ENCODE measurements around the gene CEACAM19.

GRCh38 chr19:44714597-44715169 is 43.4 kb downstream of the CEACAM19 start:
- TF ChIP-seq CTCF (IDR thresholded peaks at IDR 0.05) (no peak), EP300 (IDR thresholded peaks at IDR 0.05) (no peak)
